Measurements from ENCODE around the gene SOCS6. TPM values are rescaled to one million over a fixed set of nuclear protein-coding genes. Genes with fewer than 3 reads are reported as not detected.

Gene SOCS6
- total and polyA plus RNA-seq, 2 of the 13 experiments (the other 11 are each of a cell fraction or from before 2014, with no cell fraction given) = 18.6 to 38.3 TPM

GRCh38 chr18:70333757-70334156 is 44.9 kb downstream of the SOCS6 start (continued):
- no peak for TF ChIP-seq DNMT1 (CRISPR knock-in tag; IDR thresholded peaks at IDR 0.05)
- TF ChIP-seq IRF9 (CRISPR knock-in tag; IDR thresholded peaks at IDR 0.05; ENCODE audit: borderline replicate concordance) = no peak; the same call in 1 of the 2 replicates
- TF ChIP-seq ZNF569 (CRISPR knock-in tag; IDR thresholded peaks at IDR 0.05; ENCODE audit: borderline replicate concordance) = no peak
- 0 out of 2 replicates have a peak, but pooled peaks have one; percentile 38 for TF ChIP-seq RERE (CRISPR knock-in tag; IDR thresholded peaks at IDR 0.05; ENCODE audit: low read depth)
- no peak for TF ChIP-seq ZNF720 (CRISPR knock-in tag; IDR thresholded peaks at IDR 0.05)
- no peak for TF ChIP-seq ZNF747 (CRISPR knock-in tag; IDR thresholded peaks at IDR 0.05; ENCODE audit: borderline replicate concordance)
- TF ChIP-seq PHF5A (CRISPR knock-in tag; IDR thresholded peaks at IDR 0.05; ENCODE audit: low read depth, unreplicated experiment) = no peak
- TF ChIP-seq ZFP36L2 (CRISPR knock-in tag; IDR thresholded peaks at IDR 0.05) = no peak
- no peak for TF ChIP-seq IKZF4 (CRISPR knock-in tag; IDR thresholded peaks at IDR 0.05; ENCODE audit: borderline replicate concordance, low read depth, not compliant biosample characterization)
- TF ChIP-seq HIC2 (CRISPR knock-in tag; IDR thresholded peaks at IDR 0.05; ENCODE audit: low read depth) = no peak
- peak in 1 of 2 experiments; percentile 96; a peak in 2 of 4 replicates for TF ChIP-seq ATF4 (CRISPR knock-in tag; IDR thresholded peaks at IDR 0.05)
- TF ChIP-seq HIVEP1 (CRISPR knock-in tag; IDR thresholded peaks at IDR 0.05) = no peak
- no peak for TF ChIP-seq ZIK1 (CRISPR knock-in tag; IDR thresholded peaks at IDR 0.05; ENCODE audit: borderline replicate concordance, low read depth)
- no peak for TF ChIP-seq MBNL3 (CRISPR knock-in tag; conservative IDR thresholded peaks at IDR 0.05)
- peak; percentile 79 for TF ChIP-seq TGIF2 (CRISPR knock-in tag; IDR thresholded peaks at IDR 0.05)
- no peak for TF ChIP-seq PHB2 (IDR thresholded peaks at IDR 0.05; ENCODE audit: partially characterized antibody)
- peak; percentile 65 for TF ChIP-seq PHF21A (CRISPR knock-in tag; IDR thresholded peaks at IDR 0.05)
- TF ChIP-seq NCOA5 (CRISPR knock-in tag; IDR thresholded peaks at IDR 0.05) = no peak
- TF ChIP-seq ZGPAT (CRISPR knock-in tag; IDR thresholded peaks at IDR 0.05) = peak; percentile 80; the same call in 1 of the 2 replicates

All from HepG2 (cell line).